Measurements from ENCODE around the gene GRK7.

DNA sequence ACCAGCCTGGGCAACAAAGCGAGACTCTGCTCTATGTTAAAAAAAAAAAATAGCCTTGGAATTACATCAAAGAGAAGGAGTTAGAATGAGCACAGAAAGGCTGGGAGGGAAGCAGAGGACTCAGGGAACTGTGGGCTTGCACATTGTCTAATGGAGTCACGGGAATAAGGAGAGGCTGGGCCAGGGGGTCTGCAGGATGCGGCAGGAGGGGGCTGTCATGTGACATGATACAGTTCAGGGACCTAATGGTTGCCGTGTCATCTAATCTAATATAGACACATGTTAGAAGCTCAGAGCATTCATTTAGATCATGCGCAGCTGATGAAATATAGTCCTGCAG, 32.5 kb downstream of the GRK7 start:
- TF ChIP-seq CTCF (IDR thresholded peaks at IDR 0.05): no peak
- no peak for TF ChIP-seq POLR2A (IDR thresholded peaks at IDR 0.05)

Measured in Peyer's patch (tissue), 4 donors.